Cardiac muscle cell (in vitro differentiated cells and primary cell): ENCODE measurements around the gene TMEM132E. TPM values are rescaled to one million over a fixed set of nuclear protein-coding genes. Genes with fewer than 3 reads are reported as not detected.

Experiments
- DNase-seq, 2 donors: peaks; one replicate each; pipeline versions ENCODE4 v3.0.0 to v3.0.0-alpha.2; 2010 to 2017; ENCODE audit warnings: low read depth in 1 of 2, low spot score in 1 of 2
- H3K27ac ChIP-seq: fragments of 200-600 bp; sonication (generic); 2 replicates; pipeline ENCODE4 v1.5.1; 2016
- H3K27me3 ChIP-seq: fragments of 200-600 bp; sonication (generic); 2 replicates; pipeline ENCODE4 v1.6.0; 2016; ENCODE audit warnings: control low read depth
- H3K36me3 ChIP-seq: fragments of 200-600 bp; sonication (generic); 2 replicates; pipeline ENCODE4 v1.5.1; 2016; ENCODE audit warnings: control low read depth
- H3K4me1 ChIP-seq: fragments of 200-600 bp; sonication (generic); 2 replicates; pipeline ENCODE4 v1.8.1; 2017; ENCODE audit warnings: low read depth, mild to moderate bottlenecking, mixed run types
- H3K4me3 ChIP-seq: fragments of 200-600 bp; sonication (generic); 2 replicates; pipeline ENCODE4 v1.5.1; 2016; ENCODE audit warnings: mild to moderate bottlenecking
- H3K9me3 ChIP-seq: fragments of 200-600 bp; sonication (generic); 2 replicates; pipeline ENCODE4 v1.5.1; 2017; ENCODE audit warnings: low read depth, mild to moderate bottlenecking, control low read depth
- polyA plus RNA-seq: library from polyadenylated mRNA; unstranded; fragments of >200 nt; fragmentation: Nextera tagmentation; extraction: Ambion mirVana; gene quantifications from 2 replicates; pipeline ENCODE4 v1.2.1, GENCODE V29; 2016
- total RNA-seq: library from RNA; depleted of rRNA; stranded (reverse); fragments of >200 nt; gene quantifications from 2 replicates; pipeline ENCODE4 v1.2.3, GENCODE V29; 2016
- TF ChIP-seq, protein P1 (sequence below): IDR thresholded peaks from 2 replicates; pipeline ENCODE4 v1.5.1; 2012; ENCODE audit warnings: low read depth, mild to moderate bottlenecking, low read length

TMEM132E gene
- total and polyA plus RNA-seq, 2 experiments from 2014 or later, result 0.16 to 0.18 TPM

DNA sequence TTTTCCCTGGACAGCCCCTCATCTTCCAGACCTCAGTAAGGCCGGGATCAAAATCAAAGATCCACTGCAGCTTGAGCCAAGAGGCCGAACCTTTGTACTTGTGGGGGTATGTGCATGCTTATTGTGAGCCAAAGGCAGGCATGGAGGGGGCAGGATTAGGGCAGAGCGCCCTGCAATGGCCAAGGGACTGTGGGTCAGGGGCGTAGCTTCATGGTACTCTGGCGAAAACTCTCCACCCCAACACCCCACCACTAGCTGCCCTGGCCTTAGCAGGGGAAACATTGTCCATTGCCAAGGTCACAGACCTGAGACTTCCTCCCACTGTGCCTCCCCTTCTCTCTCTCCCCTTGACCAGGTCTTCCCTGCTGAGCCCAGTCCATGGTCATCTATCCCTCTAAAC is 90.1 kb downstream of the TMEM132E start:
- H3K27ac ChIP-seq, result no peak overlapping the region
- H3K9me3 ChIP-seq, result no peaks in the 10 kb centered on the region
- H3K4me1 ChIP-seq, result no peaks in the 10 kb centered on the region
- no peaks in the 10 kb centered on the region for H3K36me3 ChIP-seq
- no peaks in the 10 kb centered on the region for H3K27me3 ChIP-seq
- H3K4me3 ChIP-seq, result no peak overlapping the region
- TF ChIP-seq, protein P1, sequence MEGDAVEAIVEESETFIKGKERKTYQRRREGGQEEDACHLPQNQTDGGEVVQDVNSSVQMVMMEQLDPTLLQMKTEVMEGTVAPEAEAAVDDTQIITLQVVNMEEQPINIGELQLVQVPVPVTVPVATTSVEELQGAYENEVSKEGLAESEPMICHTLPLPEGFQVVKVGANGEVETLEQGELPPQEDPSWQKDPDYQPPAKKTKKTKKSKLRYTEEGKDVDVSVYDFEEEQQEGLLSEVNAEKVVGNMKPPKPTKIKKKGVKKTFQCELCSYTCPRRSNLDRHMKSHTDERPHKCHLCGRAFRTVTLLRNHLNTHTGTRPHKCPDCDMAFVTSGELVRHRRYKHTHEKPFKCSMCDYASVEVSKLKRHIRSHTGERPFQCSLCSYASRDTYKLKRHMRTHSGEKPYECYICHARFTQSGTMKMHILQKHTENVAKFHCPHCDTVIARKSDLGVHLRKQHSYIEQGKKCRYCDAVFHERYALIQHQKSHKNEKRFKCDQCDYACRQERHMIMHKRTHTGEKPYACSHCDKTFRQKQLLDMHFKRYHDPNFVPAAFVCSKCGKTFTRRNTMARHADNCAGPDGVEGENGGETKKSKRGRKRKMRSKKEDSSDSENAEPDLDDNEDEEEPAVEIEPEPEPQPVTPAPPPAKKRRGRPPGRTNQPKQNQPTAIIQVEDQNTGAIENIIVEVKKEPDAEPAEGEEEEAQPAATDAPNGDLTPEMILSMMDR, result no peak
- DNase-seq, result no peak

DNA sequence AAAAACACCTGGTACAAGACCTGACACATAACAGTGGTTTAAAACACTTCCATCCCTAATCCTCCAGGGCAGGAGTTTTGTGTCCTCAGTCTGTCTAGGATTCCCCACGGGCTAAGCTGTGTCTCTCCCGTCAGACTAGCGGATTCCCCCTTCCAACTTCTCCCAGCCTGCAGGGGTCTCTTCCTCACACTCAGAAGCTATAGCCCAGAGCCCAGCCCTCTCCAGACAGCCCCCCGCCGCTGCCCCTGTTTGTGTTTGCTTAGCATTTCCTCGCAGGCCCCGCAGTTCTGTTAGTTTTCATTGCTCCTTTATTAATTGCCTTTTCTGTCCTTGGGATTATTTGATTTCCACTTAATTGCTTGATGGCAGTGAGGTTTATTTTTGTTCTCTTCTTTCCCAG is 91.2 kb downstream of the TMEM132E start:
- no peak overlapping the region for H3K4me3 ChIP-seq
- H3K27ac ChIP-seq, result no peak overlapping the region
- H3K9me3 ChIP-seq, result no peaks in the 10 kb centered on the region
- TF ChIP-seq, protein P1, result no peak
- no peaks in the 10 kb centered on the region for H3K36me3 ChIP-seq
- H3K4me1 ChIP-seq, result no peaks in the 10 kb centered on the region
- H3K27me3 ChIP-seq, result no peaks in the 10 kb centered on the region
- no peak for DNase-seq

DNA sequence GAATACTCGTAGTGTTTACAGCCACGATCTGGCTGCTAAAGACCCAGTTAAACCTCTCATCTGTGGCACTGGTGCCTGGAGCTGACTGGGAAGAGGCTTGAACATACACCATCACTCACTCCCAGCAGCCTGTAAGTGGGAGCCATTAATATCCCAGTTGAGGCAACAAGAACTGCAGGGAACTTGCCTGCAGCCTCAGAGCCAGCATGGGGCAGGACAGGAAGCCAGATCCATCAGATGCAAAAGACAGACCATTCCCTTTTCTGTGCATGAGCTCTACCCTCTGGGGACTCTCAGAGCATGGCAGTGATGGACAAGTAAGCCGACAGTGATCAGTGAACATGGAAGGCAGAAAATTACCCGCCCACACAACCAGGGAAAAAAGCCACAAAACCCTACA is 91.8 kb downstream of the TMEM132E start:
- no peak overlapping the region for H3K27ac ChIP-seq
- DNase-seq, result no peak
- H3K9me3 ChIP-seq, result no peaks in the 10 kb centered on the region
- no peaks in the 10 kb centered on the region for H3K36me3 ChIP-seq
- no peaks in the 10 kb centered on the region for H3K27me3 ChIP-seq
- H3K4me3 ChIP-seq, result no peak overlapping the region
- H3K4me1 ChIP-seq, result no peaks in the 10 kb centered on the region
- TF ChIP-seq, protein P1, result no peak

DNA sequence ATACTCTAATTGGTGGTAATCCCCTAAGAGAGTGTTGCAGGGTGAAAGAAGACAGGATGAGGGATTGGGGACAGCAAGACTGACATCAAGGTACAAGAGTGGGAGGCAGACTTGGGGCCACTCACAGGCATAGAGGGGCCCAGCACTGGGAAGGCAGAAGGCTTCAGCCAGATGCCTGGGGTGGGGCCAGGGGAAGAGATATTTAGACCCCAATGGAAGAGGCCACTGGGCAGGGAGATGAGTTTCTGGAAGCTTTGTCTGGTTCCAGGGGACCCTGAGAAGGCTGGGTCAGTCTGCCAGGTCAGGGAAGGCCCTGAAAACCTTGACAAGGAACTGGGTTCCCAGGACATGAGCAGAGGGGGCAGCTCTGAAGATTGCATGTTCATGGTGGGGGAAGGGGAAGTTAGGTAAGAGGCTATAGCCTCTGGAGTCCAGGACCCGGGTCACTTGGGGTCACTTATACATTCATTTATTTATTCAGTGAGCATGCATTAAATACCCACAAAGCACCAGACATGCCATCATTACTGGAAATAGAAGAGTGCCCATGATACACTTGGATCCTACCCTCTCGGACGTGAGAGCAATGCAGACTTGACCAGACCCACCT is 92.9 kb downstream of the TMEM132E start:
- H3K36me3 ChIP-seq, result no peaks in the 10 kb centered on the region
- H3K4me1 ChIP-seq, result no peaks in the 10 kb centered on the region
- TF ChIP-seq, protein P1, result no peak
- no peak overlapping the region for H3K4me3 ChIP-seq
- H3K27ac ChIP-seq, result no peak overlapping the region
- DNase-seq, result no peak
- no peaks in the 10 kb centered on the region for H3K9me3 ChIP-seq
- no peaks in the 10 kb centered on the region for H3K27me3 ChIP-seq

DNA sequence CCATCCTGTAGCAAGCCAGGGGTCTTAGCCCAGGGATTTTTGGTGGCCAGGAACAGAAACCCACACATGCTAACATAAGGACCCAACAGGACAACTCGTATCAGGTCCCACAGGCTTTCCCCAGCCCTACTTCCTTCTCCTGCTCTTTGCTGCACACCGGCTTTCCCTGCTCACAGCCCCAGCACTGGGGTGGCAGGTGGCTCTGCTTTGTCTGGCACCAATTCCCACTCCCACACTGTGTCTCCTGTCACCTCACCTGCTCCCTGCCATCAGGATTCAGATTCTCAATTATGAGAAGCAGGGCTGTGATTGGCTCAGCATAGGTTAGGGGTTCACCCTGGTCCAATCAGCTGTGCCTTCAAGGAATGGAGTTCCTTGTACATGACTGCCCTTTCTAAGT is 94.1 kb downstream of the TMEM132E start:
- TF ChIP-seq, protein P1, result no peak
- DNase-seq, result no peak
- H3K9me3 ChIP-seq, result no peaks in the 10 kb centered on the region
- H3K27ac ChIP-seq, result no peak overlapping the region
- H3K36me3 ChIP-seq, result no peaks in the 10 kb centered on the region
- H3K4me3 ChIP-seq, result no peak overlapping the region
- no peaks in the 10 kb centered on the region for H3K4me1 ChIP-seq
- no peaks in the 10 kb centered on the region for H3K27me3 ChIP-seq
